Measurements from ENCODE around the gene TPST1. TPM values are rescaled to one million over a fixed set of nuclear protein-coding genes. Genes with fewer than 3 reads are reported as not detected.

Gene TPST1
- total and polyA plus RNA-seq, 9 of the 15 experiments (the other 6 are each of a cell fraction or from before 2014, with no cell fraction given): 0.15 to 2.2 (median 0.53) TPM

- in situ Hi-C loops (cut with MboI) (no loop called here), intact Hi-C loops (cut with micrococcal nuclease) (no loop called here)
- Histone ChIP-seq H3K4me2 (ENCODE audit: insufficient read depth, low read length) (no peak overlapping the region), H4K20me1 (replicated peaks; ENCODE audit: control insufficient read depth, insufficient read depth, low read length) (no peaks in the 10 kb centered on the region), H3K36me3 (ENCODE audit: control insufficient read depth, insufficient read depth, low read length) (0 out of 3 replicates have a peak, but pooled peaks cover 7% of the 10 kb centered on the region), H3K4me3 (no peak overlapping the region), H3K27ac (ENCODE audit: extremely low read depth, low read depth, low read length) (no peak overlapping the region), H3K27me3 (ENCODE audit: control insufficient read depth in 2 of 2, insufficient read depth in 2 of 2, low read length in 2 of 2) (no peaks in the 10 kb centered on the region), H3K9ac (ENCODE audit: insufficient read depth in 1 of 2, low read depth in 2 of 2, low read length in 2 of 2) (no peak overlapping the region), H3K79me2 (ENCODE audit: control insufficient read depth, insufficient read depth, low read length) (no peaks in the 10 kb centered on the region), H2AFZ (ENCODE audit: low read depth, low read length) (no peak overlapping the region), H3K9me1 (ENCODE audit: control insufficient read depth, insufficient read depth, low read length) (no peaks in the 10 kb centered on the region), H3K4me1 (replicated peaks in 1 of 2; ENCODE audit: control insufficient read depth in 2 of 2, insufficient read depth in 2 of 2, low read length in 2 of 2) (peaks cover 10 to 17% of the 10 kb centered on the region in 2 experiments; a peak in 4 of 5 replicates), H3K9me3 (replicated peaks; ENCODE audit: control insufficient read depth, insufficient read depth, low read depth, low read length) (no peaks in the 10 kb centered on the region; the same call in 1 of the 2 replicates)
- no TSS peak for BruUV-seq (replicated peaks)
- CTCF ChIA-PET (ENCODE audit: low intra/inter-chr PET ratio): no interaction called here
- DNase-seq (ENCODE audit: extremely low read depth in 1 of 4, low spot score in 3 of 4) (no peak), FAIRE-seq (no peak), ATAC-seq (peak; percentile 19; the same call in 1 of the 3 replicates)
- TF ChIP-seq BMI1 (IDR thresholded peaks at IDR 0.05; ENCODE audit: low read length) (no peak), POLR2G (IDR thresholded peaks at IDR 0.05; ENCODE audit: low read depth, low read length) (peak; percentile 55)
- WGBS (ENCODE audit: insufficient coverage, low coverage, missing lambda C conversion rate): 97% methylated on average over 37 of the region's 45 CpGs
- POLR2A ChIA-PET: interaction anchor here (1.1 kb wide), 1 partner anchor 44 kb away, joined by 3 read pairs; no protein-coding TSS in a partner anchor
Observed at GRCh38 chr7:66376264-66376945, 171.3 kb downstream of the TPST1 start.

DNA sequence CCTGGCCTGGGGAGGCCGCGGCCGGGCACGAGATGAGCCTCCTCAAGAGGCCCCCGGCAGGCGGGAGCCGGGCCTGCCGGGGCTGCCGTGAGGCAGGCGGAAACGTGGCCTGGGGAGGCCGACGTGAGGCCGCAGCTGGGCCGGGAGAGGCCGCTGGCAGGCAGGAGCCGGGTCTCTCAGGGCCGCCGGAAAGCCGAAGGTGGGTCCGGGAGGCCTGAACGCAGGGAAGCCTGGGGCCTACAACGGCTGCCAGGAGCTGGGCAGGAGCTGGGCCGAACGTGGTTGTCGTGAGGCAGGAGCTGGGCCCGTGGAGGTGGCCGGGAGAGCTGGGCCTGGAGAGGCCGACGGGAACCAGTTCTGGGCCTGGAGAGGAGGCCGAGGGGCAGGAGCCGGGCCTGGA is 171.9 kb downstream of the TPST1 start:
- CTCF ChIA-PET (ENCODE audit: low intra/inter-chr PET ratio): interaction anchor here (0.6 kb wide), 1 partner anchor 1740 kb away, joined by 3 read pairs; no protein-coding TSS in a partner anchor

More for the DNA sequence above, 171.9 kb downstream of the TPST1 start:
- intact Hi-C loops (cut with micrococcal nuclease): no loop called here
- H3K36me3 ChIP-seq (ENCODE audit: control insufficient read depth, insufficient read depth, low read length): 0 out of 3 replicates have a peak, but pooled peaks cover 7% of the 10 kb centered on the region
- POLR2A ChIA-PET: interaction anchor here (1.1 kb wide), 1 partner anchor 43 kb away, joined by 3 read pairs; no protein-coding TSS in a partner anchor
- in situ Hi-C loops (cut with MboI): no loop called here
- 90% methylated on average over 18 of the region's 32 CpGs for WGBS (ENCODE audit: insufficient coverage, low coverage, missing lambda C conversion rate)
- no peaks in the 10 kb centered on the region for H3K79me2 ChIP-seq (ENCODE audit: control insufficient read depth, insufficient read depth, low read length)
- TF ChIP-seq, protein P1, sequence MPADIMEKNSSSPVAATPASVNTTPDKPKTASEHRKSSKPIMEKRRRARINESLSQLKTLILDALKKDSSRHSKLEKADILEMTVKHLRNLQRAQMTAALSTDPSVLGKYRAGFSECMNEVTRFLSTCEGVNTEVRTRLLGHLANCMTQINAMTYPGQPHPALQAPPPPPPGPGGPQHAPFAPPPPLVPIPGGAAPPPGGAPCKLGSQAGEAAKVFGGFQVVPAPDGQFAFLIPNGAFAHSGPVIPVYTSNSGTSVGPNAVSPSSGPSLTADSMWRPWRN (IDR thresholded peaks at IDR 0.05; ENCODE audit: low read depth): no peak
- peak; percentile 34 for TF ChIP-seq FIP1L1 (IDR thresholded peaks at IDR 0.05; ENCODE audit: low read depth, low read length, poor library complexity, severe bottlenecking)
- peaks cover 10 to 17% of the 10 kb centered on the region in 2 experiments; a peak in 4 of 5 replicates for H3K4me1 ChIP-seq (replicated peaks in 1 of 2; ENCODE audit: control insufficient read depth in 2 of 2, insufficient read depth in 2 of 2, low read length in 2 of 2)
- no peaks in the 10 kb centered on the region for H3K9me1 ChIP-seq (ENCODE audit: control insufficient read depth, insufficient read depth, low read length)
- DNase-seq (ENCODE audit: extremely low read depth in 1 of 4, low spot score in 3 of 4) (no peak), ATAC-seq (no peak), FAIRE-seq (no peak)
- H3K27ac ChIP-seq (ENCODE audit: extremely low read depth, low read depth, low read length): no peak overlapping the region
- H3K4me2 ChIP-seq (ENCODE audit: insufficient read depth, low read length): no peak overlapping the region
- H3K27me3 ChIP-seq (ENCODE audit: control insufficient read depth in 2 of 2, insufficient read depth in 2 of 2, low read length in 2 of 2): no peaks in the 10 kb centered on the region
- no peak overlapping the region; a peak in 1 of 4 replicates for H3K9ac ChIP-seq (ENCODE audit: insufficient read depth in 1 of 2, low read depth in 2 of 2, low read length in 2 of 2)
- H2AFZ ChIP-seq (ENCODE audit: low read depth, low read length): no peak overlapping the region
- no TSS peak for BruUV-seq (replicated peaks)
- H3K4me3 ChIP-seq: no peak overlapping the region
- no peaks in the 10 kb centered on the region; the same call in 1 of the 2 replicates for H3K9me3 ChIP-seq (replicated peaks; ENCODE audit: control insufficient read depth, insufficient read depth, low read depth, low read length)
- H4K20me1 ChIP-seq (replicated peaks; ENCODE audit: control insufficient read depth, insufficient read depth, low read length): no peaks in the 10 kb centered on the region

Measured in K562 (cell line).